Neuronal stem cell (in vitro differentiated cells): ENCODE measurements around the gene MTHFD2L.
A peak's percentile ranks its signal among the peaks of the same experiment; 100 is the strongest.

ENCODE experiments used
- DNase-seq: peaks from one replicate; pipeline ENCODE4 v3.0.0-alpha.2; 2013; ENCODE audit warnings: low spot score
- H2AFZ ChIP-seq: one replicate; pipeline ENCODE4 v1.6.1; 2013; ENCODE audit warnings: mild to moderate bottlenecking, low read length, inconsistent platforms
- H2AK5ac ChIP-seq: 2 replicates; pipeline ENCODE4 v1.6.1; 2013; ENCODE audit warnings: low read depth, mild to moderate bottlenecking, inconsistent platforms, low read length, moderate library complexity, mixed read lengths
- H2BK120ac ChIP-seq: 2 replicates; pipeline ENCODE4 v1.6.1; 2013; ENCODE audit warnings: low read depth, mild to moderate bottlenecking, inconsistent platforms, low read length, moderate library complexity, mixed read lengths
- H2BK12ac ChIP-seq: one replicate; pipeline ENCODE4 v1.6.1; 2013; ENCODE audit warnings: low read length, inconsistent platforms
- H2BK15ac ChIP-seq: 2 replicates; pipeline ENCODE4 v1.6.1; 2013; ENCODE audit warnings: mild to moderate bottlenecking, low read length, inconsistent platforms, mixed read lengths
- H2BK5ac ChIP-seq: one replicate; pipeline ENCODE4 v1.6.1; 2013; ENCODE audit warnings: inconsistent platforms, mild to moderate bottlenecking, low read length, moderate library complexity
- H3K14ac ChIP-seq: one replicate; pipeline ENCODE4 v1.6.1; 2013; ENCODE audit warnings: low read length, inconsistent platforms
- H3K18ac ChIP-seq: 2 replicates; pipeline ENCODE4 v1.6.1; 2013; ENCODE audit warnings: low read length, inconsistent platforms
- H3K23ac ChIP-seq: 2 replicates; pipeline ENCODE4 v1.6.1; 2013; ENCODE audit warnings: low read depth, mild to moderate bottlenecking, mixed read lengths, low read length, inconsistent platforms; ENCODE audit not compliant: poor library complexity
- H3K27ac ChIP-seq: replicated peaks from 3 replicates; pipeline ENCODE4 v1.5.1; 2013; ENCODE audit warnings: low read length, inconsistent platforms
- H3K27me3 ChIP-seq, 3 experiments: 2 replicates each; pipeline ENCODE4 v1.6.1; 2013; ENCODE audit warnings: low read length in 3 of 3, mild to moderate bottlenecking in 2 of 3, inconsistent platforms in 1 of 3, low read depth in 1 of 3, mixed read lengths in 1 of 3, moderate library complexity in 1 of 3; ENCODE audit not compliant: control insufficient read depth in 3 of 3, insufficient read depth in 3 of 3
- H3K36me3 ChIP-seq, 2 donors: replicated peaks in 1 of 2; 2 replicates each; pipeline ENCODE4 v1.6.1; 2013; ENCODE audit warnings: low read length in 2 of 2; ENCODE audit not compliant: control insufficient read depth in 2 of 2, insufficient read depth in 2 of 2
- H3K4ac ChIP-seq: 2 replicates; pipeline ENCODE4 v1.6.1; 2013; ENCODE audit warnings: inconsistent platforms, mild to moderate bottlenecking, low read length, moderate library complexity
- H3K4me1 ChIP-seq, 2 donors: 1 replicate in 1 of 2; 2 replicates in 1 of 2; pipeline ENCODE4 v1.6.1; 2013; ENCODE audit warnings: low read length in 2 of 2, low read depth in 1 of 2; ENCODE audit not compliant: control insufficient read depth in 2 of 2, insufficient read depth in 1 of 2
- H3K4me2 ChIP-seq: one replicate; pipeline ENCODE4 v1.6.1; 2013; ENCODE audit warnings: mild to moderate bottlenecking, low read length, inconsistent platforms; ENCODE audit not compliant: insufficient read depth, poor library complexity, severe bottlenecking
- H3K4me3 ChIP-seq, 2 donors: 2 replicates each; pipeline ENCODE4 v1.5.1; 2013; ENCODE audit warnings: low read length in 2 of 2, mild to moderate bottlenecking in 2 of 2, inconsistent platforms in 1 of 2, moderate library complexity in 1 of 2
- H3K79me1 ChIP-seq: one replicate; pipeline ENCODE4 v1.6.1; 2013; ENCODE audit warnings: low read depth, mild to moderate bottlenecking, inconsistent platforms, low read length, moderate library complexity
- H3K9ac ChIP-seq: one replicate; pipeline ENCODE4 v1.6.1; 2013; ENCODE audit warnings: mild to moderate bottlenecking, low read depth, low read length, inconsistent platforms; ENCODE audit not compliant: poor library complexity
- H3K9me3 ChIP-seq, 2 donors: replicated peaks in 1 of 2; 2 replicates each; pipeline versions ENCODE3 to v1.6.1; 2013; ENCODE audit warnings: low read length in 2 of 2, mild to moderate bottlenecking in 2 of 2, inconsistent platforms in 1 of 2, low read depth in 1 of 2, mixed read lengths in 1 of 2, moderate library complexity in 1 of 2; ENCODE audit not compliant: control insufficient read depth in 2 of 2, insufficient read depth in 1 of 2
- H4K8ac ChIP-seq: one replicate; pipeline ENCODE4 v1.6.1; 2013; ENCODE audit warnings: low read depth, mild to moderate bottlenecking, inconsistent platforms, low read length, moderate library complexity
- H4K91ac ChIP-seq: one replicate; pipeline ENCODE4 v1.6.1; 2013; ENCODE audit warnings: low read length, low read depth, mild to moderate bottlenecking, inconsistent platforms; ENCODE audit not compliant: poor library complexity
- WGBS, 2 donors: extraction: QIAGEN DNeasy Blood & Tissue Kit; methylation state at CpG; one replicate each; pipeline ENCODE4 v1.1.7; 2013; ENCODE audit warnings: missing lambda C conversion rate in 2 of 2, mixed read lengths in 1 of 2; ENCODE audit not compliant: insufficient read length in 2 of 2, insufficient replicate concordance in 1 of 2; ENCODE audit errors: extremely low coverage in 2 of 2; 5-methylcytosine and 5-hydroxymethylcytosine counted together

MTHFD2L gene

GRCh38 chr4:74133786-74134499 is 24.0 kb upstream of the MTHFD2L start:
- Histone ChIP-seq H2AK5ac (no peak overlapping the region), H3K4me2 (no peak overlapping the region), H3K4ac (no peak overlapping the region), H3K27me3 (no peaks in the 10 kb centered on the region), H3K9ac (no peak overlapping the region), H3K4me3 (no peak overlapping the region), H3K23ac (no peak overlapping the region), H2BK5ac (no peak overlapping the region), H3K79me1 (no peaks in the 10 kb centered on the region), H3K4me1 (peaks cover 0 to 3% of the 10 kb centered on the region in 2 donors), H2BK15ac (no peak overlapping the region), H4K91ac (no peak overlapping the region), H3K18ac (no peak overlapping the region), H3K36me3 (no peaks in the 10 kb centered on the region), H2BK12ac (no peak overlapping the region), H3K9me3 (peaks cover 0 to 15% of the 10 kb centered on the region in 2 donors), H3K14ac (no peak overlapping the region), H4K8ac (no peak overlapping the region), H3K27ac (no peak overlapping the region), H2AFZ (peak overlapping the region; percentile 55), H2BK120ac (no peak overlapping the region)
- WGBS, 2 donors: no CpG with 5 or more reads among the region's 8 CpGs
- peak; percentile 70 for DNase-seq

GRCh38 chr4:74134500-74134852 is 23.4 kb upstream of the MTHFD2L start:
- Histone ChIP-seq H3K18ac (no peak overlapping the region), H2BK120ac (no peak overlapping the region), H2AFZ (no peak overlapping the region), H3K4me3 (no peak overlapping the region), H3K9me3 (peaks cover 0 to 15% of the 10 kb centered on the region in 2 donors), H3K4me1 (peaks cover 0 to 3% of the 10 kb centered on the region in 2 donors), H2BK5ac (no peak overlapping the region), H3K4ac (no peak overlapping the region), H3K9ac (no peak overlapping the region), H3K36me3 (no peaks in the 10 kb centered on the region), H3K27ac (no peak overlapping the region), H2AK5ac (no peak overlapping the region), H4K8ac (no peak overlapping the region), H3K14ac (no peak overlapping the region), H3K4me2 (no peak overlapping the region), H2BK12ac (no peak overlapping the region), H3K23ac (no peak overlapping the region), H4K91ac (no peak overlapping the region), H3K79me1 (no peaks in the 10 kb centered on the region), H3K27me3 (no peaks in the 10 kb centered on the region), H2BK15ac (no peak overlapping the region)
- WGBS, 2 donors: no CpG with 5 or more reads among the region's 2 CpGs
- DNase-seq: no peak

- Histone ChIP-seq H3K4me2 (no peak overlapping the region), H3K9me3 (peaks cover 0 to 3% of the 10 kb centered on the region in 2 donors), H2AK5ac (no peak overlapping the region), H3K27ac (no peak overlapping the region), H2BK120ac (no peak overlapping the region), H3K9ac (no peak overlapping the region), H2BK12ac (no peak overlapping the region), H3K23ac (no peak overlapping the region), H3K4me3 (no peak overlapping the region), H4K91ac (no peak overlapping the region), H3K4me1 (no peaks in the 10 kb centered on the region), H2AFZ (no peak overlapping the region), H2BK15ac (no peak overlapping the region), H2BK5ac (no peak overlapping the region), H3K14ac (no peak overlapping the region), H4K8ac (no peak overlapping the region), H3K4ac (no peak overlapping the region), H3K27me3 (no peaks in the 10 kb centered on the region), H3K79me1 (no peaks in the 10 kb centered on the region), H3K18ac (no peak overlapping the region), H3K36me3 (no peaks in the 10 kb centered on the region)
- DNase-seq: no peak
- WGBS, 2 donors: no CpG with 5 or more reads among the region's 4 CpGs
These were observed 11.3 kb upstream of the MTHFD2L start for GRCh38 chr4:74146581-74147129.

- WGBS, 2 donors: no CpG with 5 or more reads among the region's 2 CpGs
- peaks cover 0 to 3% of the 10 kb centered on the region in 2 donors for H3K9me3 ChIP-seq
- no peak overlapping the region for H3K18ac ChIP-seq
- no peak overlapping the region for H3K23ac ChIP-seq
- no peak overlapping the region for H3K9ac ChIP-seq
- no peak overlapping the region for H3K14ac ChIP-seq
- H3K36me3 ChIP-seq: no peaks in the 10 kb centered on the region
- H2BK5ac ChIP-seq: no peak overlapping the region
- H2BK15ac ChIP-seq: no peak overlapping the region
- H3K4me3 ChIP-seq: no peak overlapping the region
- no peak overlapping the region for H2AK5ac ChIP-seq
- no peaks in the 10 kb centered on the region for H3K4me1 ChIP-seq
- H4K8ac ChIP-seq: no peak overlapping the region
- no peak overlapping the region for H2AFZ ChIP-seq
- no peaks in the 10 kb centered on the region for H3K27me3 ChIP-seq
- no peak overlapping the region for H2BK12ac ChIP-seq
- no peak overlapping the region for H3K4me2 ChIP-seq
- no peak overlapping the region for H4K91ac ChIP-seq
- no peak for DNase-seq
- H3K27ac ChIP-seq: no peak overlapping the region
- H3K79me1 ChIP-seq: no peaks in the 10 kb centered on the region
- H2BK120ac ChIP-seq: no peak overlapping the region
- H3K4ac ChIP-seq: no peak overlapping the region
These were observed 9.7 kb upstream of the MTHFD2L start for GRCh38 chr4:74148205-74148604.
